Anterior cingulate cortex (tissue), 58 donors: ENCODE results near the gene CELF2.
"Not testable (repeated sequence)": the region's sequence is repeated elsewhere in the genome, so short reads cannot be mapped to it uniquely, and the experiment has no call there.

ENCODE experiments used
- DNase-seq, 58 donors: peaks; one replicate each; lab custom pipeline; 2025; lab: John Stamatoyannopoulos, UW

The CELF2 gene

DNA sequence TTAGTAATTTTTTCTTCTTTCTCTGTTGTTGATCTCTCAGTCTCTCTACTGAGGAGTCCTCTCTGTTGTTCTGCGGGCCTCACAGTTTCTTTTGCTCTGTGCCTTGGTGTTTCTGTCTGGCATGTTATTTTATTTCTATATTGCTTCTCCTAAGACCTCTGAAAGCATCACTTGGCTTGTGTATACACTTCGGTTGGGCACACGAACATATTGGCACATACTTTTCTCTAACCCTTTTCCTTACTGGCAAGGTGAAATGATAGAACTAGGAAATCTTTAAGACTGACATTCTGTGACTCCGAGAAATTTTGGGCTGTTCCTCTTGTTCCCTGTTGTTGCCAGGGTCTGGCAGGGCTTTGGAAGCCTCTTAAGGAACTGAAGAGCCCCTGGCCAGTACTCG, 148.9 kb downstream of the CELF2 start:
- DNase-seq = no peak

DNA sequence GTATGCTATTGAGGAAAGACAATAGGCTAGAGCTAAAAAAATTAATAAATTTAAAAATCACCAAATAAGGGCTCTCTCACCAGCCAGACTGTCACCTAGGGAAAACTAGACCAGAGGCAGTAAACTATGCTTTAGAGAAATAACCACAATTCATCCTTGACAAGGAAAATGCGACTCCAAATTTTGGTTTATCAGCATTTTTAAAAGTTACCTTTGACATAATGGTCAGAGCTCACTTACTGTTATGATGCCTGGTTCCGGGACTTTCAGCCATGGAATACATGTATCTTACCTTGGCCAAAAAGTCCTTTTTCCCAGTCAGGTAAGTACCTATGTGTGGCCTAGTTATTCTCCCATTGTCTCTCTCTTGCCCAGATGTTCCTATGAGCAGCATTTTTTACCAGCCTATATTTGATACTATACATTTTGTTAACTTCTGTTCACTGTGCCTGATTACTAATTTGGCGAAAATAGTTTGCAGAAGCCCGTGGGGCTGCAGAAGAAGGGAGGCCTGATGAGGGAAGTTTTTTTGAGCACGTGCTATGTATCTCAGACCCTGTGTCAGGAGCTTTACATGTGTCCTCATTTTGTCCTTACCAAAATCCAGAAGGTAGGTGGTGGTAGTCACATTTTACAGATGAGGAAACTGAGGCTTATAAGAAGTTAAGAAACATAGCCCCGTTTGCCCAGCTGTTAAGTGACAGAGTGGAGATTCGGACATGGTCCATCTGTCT, 149.7 kb downstream of the CELF2 start:
- no peak for DNase-seq

- no peak for DNase-seq
Observed at GRCh38 chr10:11168423-11169090, 150.9 kb downstream of the CELF2 start.

GRCh38 chr10:11169976-11170375, 152.3 kb downstream of the CELF2 start:
- DNase-seq = no peak

GRCh38 chr10:11170574-11170973, 152.9 kb downstream of the CELF2 start:
- no peak for DNase-seq

GRCh38 chr10:11170993-11171851, 153.6 kb downstream of the CELF2 start:
- DNase-seq = no peak

DNA sequence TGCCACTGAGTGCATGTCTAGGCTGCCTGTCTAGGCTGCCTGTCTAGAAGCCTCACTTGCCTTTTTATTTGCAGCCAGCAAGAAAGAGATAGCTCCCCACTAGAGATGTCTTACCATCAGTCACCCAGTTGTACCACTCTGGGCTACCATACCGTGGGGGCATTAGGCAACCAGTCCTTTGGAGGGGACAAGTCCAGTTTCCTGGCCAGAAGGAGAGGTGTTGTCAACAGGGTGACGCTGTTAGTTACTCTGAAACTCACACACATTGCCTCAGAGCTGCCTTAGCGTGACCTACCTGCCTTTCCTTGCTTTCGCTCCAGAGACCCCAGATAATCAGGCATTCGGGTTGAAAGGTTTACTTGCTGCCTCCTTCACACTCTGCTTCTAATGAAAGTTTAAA, 155.4 kb downstream of the CELF2 start:
- no peak for DNase-seq

- DNase-seq = peak in 2 of 58 donors; percentile 17 to 37
Observed at GRCh38 chr10:11175823-11176243, 158.2 kb downstream of the CELF2 start.

GRCh38 chr10:11176746-11177145, 159.1 kb downstream of the CELF2 start:
- no peak for DNase-seq

DNA sequence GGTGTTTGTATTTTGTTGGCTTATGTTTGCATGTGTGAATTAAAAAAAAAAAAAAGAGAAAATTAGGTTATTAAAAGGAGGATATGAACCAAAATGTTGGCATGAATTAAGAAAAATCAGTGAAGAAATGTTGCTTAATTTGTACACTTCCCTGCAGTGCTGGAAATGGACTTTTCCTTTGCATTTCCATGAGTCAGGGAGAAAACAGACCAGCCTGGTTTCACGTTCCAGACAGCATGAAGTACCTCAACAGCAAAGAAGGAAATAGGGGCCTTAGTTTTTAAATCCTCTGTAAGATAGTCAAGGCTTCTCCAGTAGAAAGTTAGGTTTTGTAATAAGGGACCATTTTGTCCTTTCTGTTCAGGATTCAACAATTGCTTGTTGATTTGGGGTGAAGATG, 159.7 kb downstream of the CELF2 start:
- no peak for DNase-seq

DNA sequence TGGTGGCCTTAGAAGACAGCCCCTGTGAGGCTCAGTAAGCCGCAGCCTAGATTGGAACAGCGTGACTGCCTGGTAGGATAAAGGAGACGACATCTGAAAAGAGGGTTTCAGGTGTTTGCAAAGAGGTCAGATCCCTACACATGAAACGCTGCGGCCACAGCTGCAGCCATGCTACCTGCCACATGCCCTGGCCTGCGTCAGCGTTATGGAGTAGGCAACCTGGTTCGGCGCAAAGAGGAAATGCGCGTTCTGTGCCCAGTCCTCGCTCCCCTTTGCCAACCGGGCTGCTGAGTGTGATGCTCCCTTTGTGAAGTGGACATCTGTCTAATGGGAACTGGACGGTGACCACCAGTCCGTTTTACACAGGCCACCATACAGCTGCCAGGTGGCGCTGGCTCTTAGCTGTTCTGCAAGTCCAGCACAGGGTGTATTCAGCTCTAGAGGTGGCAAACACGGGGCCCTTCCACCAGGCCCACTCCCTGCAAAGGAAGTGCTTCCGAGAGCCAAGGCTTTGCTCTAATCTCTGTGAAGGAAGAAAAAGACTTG, 160.3 kb downstream of the CELF2 start:
- DNase-seq = peak in 11 of 58 donors; percentile 14 to 51 (median 30)

DNA sequence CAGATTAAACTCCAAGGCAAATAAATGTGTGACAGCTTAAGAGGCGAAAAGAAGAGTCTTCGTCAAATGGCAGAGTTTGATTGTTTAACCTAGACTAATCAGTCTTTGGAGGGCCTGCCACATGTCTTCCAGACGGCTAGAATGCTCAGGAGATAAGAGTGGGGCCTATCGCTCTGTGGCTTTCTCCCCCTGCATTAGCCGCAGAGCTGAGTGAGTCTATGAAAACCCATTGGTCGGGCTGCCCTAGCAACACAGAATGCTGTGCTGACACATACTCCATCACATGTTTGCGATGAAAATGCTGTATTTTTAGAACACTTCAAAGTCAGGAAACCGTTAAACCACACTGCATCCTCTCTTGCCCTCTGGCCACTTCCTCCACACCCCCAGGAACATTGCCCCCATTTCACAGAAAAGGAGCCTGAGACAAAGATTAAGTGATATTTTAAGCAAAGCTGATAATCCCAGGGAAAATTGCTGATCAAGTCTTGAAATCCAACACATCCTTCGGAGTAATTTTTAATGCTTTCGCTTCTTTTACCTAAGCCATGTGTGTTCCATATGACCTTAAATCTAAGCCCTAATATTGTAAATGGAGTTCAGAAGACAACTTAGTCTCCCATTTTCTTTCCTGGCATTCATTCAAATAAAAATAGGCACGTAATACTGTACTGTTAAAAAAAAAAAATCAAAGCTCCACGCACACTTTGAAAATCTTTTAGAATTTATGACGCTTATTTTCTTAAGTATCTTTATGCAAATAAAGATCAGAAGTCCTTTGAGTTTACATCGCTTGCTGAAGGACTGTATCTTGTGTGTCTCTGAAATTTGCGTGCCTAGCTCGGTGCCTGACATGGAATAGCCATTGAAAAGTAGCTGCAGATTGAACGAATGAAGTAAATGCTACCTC, 161.2 kb downstream of the CELF2 start:
- DNase-seq = peak in 28 of 58 donors; percentile 17 to 79 (median 34)

GRCh38 chr10:11179516-11180105, 161.9 kb downstream of the CELF2 start:
- no peak for DNase-seq

DNA sequence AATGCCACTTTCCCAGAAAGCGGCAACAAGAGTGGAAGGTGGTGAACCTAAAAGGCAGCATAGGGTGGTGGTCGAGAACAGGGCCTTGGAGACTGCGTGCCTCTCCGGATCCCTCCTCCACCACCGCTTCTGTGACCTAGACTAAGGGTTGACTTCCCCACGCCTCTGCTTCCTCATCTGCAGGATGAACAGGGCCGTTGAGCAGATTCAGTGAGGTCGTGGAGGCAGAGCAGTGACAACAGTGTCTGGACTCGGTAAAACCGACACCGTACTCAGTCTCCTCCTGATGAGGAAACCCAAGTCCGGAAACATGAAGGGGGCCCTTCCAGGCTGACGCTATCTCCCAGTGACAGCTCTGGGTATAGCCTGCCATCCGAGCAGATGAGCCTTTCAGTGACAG, 162.6 kb downstream of the CELF2 start:
- DNase-seq = peak in 2 of 58 donors; percentile 16 to 17

- peak in 4 of 58 donors; percentile 18 to 25 (median 22) for DNase-seq
Observed at GRCh38 chr10:11181978-11182377, 164.3 kb downstream of the CELF2 start.

GRCh38 chr10:11183015-11183414, 165.3 kb downstream of the CELF2 start:
- no peak for DNase-seq

GRCh38 chr10:11184093-11184492, 166.4 kb downstream of the CELF2 start:
- DNase-seq = no peak

- not testable (repeated sequence) for DNase-seq
Observed at GRCh38 chr10:11185128-11185665, 167.5 kb downstream of the CELF2 start.

DNA sequence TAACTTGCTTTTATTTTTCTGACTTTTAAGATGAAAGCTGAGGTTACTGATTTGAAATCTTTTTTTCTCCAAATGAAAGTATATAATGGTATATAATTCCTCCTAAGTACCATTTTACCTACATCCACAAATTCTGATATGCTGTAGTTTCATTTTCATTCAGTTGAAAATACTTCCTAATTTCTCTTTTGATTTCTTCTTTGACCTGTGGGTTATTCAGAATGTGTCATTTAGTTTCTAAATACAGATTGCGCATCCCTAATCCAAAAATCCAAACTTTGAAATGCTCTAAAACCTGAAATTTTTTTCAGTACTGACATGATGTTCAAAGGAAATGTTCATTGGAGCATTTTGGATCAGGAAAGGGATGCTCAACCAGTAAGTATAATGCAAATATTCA, 168.7 kb downstream of the CELF2 start:
- DNase-seq = no peak
